GM18909 (cell line): ENCODE data around the gene POLR2L.
A peak's percentile ranks its signal among the peaks of the same experiment; 100 is the strongest.

Experiments used
- ATAC-seq: cut with Tn5 transposase; IDR thresholded peaks from one replicate; pipeline ENCODE4 v1.9.1; 2021; ENCODE audit warnings: mild to moderate bottlenecking; ENCODE audit not compliant: unreplicated experiment, poor library complexity

The POLR2L gene

DNA sequence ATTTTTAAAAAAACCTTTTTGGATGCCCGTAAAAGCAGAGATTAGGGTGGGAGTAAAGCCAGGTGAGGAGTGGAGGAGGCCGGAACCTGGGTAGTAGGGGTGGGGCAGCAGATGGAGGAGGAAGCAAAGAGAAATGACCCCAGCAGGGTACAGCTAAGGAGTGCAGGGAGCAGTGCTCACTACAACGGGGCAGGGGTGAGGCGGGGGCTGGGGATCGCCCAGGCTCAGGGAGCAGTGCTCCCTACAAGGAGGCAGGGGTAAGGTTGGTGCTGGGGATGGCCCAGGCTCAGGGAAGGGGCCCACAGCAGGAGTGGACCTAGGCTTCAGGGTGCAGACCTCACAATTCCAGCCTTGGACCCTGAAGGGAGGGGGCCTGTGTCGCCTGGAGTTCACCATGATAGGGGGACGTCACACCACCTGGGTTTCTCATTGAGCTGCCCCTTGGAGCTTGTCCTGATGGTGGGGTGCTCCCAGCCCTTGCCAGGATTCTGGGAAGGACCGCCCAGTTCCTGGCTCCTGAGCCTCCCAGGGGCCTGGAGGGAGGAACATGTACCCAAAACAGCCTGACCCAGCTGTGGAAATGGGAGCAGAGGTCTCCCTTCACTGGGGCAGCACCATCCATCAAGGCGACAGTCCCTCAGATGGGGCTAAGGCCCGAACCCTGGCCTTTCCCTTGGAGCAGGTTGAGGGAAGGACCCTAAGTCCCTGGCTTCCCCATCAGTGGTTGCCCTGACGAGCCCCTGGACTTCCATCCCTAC is 26.5 kb downstream of the POLR2L start:
- ATAC-seq: no peak

DNA sequence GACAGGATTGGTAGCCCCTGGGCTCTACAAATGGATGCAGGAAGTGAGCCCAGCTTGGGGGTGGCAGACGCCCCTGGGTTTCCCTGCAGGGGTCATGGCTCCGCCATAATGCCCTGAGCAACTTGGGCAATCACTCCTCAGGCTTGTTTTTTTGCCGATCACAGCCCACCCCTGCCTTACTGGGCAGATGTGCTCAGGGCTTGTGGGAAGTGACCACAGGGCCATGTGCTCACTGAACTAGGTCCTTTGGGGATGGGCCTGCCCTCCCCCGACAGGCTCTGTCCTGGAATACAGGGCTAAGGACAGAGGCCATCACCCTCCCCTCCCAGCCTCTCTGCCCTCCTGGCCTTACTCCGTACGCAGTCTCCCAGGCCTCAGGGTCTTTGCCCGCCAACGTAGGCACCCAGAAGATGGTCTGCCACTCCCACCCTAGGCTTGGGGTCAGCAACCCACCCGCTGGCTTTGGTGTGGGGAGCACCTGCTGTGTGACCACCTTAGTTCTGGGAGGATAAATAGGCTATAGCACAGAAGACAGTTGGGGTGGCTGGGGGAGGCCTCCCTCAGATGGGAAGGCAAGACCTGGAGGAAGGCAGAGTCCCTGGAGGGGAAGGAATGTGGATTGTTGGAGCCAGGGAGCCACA is 28.8 kb downstream of the POLR2L start:
- no peak for ATAC-seq

DNA sequence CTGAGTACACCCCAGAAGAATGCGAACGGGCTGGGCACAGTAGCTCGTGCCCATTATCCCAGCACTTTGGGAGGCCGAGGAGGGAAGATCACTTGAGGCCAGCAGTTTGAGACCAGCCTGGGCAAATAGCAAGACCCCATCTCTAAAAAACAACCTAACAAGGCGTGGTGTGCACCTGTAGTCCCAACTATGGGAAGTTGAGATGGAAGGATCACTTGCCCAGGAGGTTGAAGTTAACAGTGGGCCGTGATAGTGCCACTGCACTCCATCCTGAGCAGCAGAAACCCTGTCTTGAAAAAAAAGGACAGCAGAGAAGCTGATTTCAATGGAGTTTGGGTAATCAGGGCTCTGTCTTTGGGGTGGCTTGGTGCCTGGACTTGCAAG is 29.3 kb downstream of the POLR2L start:
- no peak for ATAC-seq

DNA sequence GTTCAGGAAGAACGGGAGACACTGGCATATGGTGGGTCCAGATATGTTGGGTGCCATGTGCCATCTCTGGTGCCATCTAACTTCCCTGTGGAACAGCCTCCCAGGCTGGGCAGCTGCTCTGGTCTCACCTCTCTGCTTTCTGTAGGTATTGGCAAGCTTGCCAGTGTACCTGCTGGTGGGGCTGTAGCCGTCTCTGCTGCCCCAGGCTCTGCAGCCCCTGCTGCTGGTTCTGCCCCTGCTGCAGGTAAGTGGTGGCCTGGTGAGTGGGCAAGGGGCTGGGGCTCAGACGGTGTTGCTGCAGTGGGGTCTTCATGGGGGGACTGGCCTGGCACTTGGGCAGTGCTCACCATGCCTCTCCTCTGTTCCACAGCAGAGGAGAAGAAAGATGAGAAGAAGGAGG is 29.9 kb downstream of the POLR2L start:
- ATAC-seq: no peak

DNA sequence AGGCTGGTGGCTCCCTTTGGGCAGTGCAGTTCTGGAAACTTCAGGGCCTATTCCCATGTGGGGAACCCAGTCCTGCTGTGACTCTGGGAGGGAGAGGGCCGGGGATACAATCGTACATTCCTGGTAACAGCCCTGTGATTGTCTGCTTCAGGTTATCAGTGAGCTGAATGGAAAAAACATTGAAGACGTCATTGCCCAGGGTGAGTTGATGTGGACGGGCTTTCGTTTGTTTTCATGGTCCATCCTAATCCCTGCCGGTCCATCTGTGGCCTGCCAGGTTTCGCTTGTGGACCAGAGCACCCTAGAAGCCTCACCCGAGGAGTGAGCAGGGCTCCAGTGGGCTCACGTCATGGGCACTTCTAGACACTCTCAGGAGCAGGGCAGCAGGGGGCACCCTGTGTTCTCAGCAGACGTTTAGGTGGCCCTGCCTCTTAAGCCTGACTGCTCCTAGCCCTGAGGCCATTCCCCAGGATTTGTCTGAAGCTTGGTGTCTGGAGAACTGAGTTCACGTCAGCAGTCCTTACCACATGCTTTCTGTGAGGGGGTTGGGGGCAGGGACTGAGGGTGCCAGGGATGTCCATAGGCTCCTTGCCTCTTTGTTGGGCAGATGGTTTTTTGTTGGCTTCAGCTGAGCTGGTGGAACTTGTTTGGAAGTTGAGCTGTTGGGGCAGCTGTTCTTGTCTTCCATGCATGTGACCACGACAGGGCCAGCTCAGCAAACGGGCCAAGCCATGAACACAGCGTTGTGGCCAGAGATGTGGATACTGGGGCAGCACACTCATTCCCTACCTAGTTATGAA is 30.7 kb downstream of the POLR2L start:
- no peak for ATAC-seq

DNA sequence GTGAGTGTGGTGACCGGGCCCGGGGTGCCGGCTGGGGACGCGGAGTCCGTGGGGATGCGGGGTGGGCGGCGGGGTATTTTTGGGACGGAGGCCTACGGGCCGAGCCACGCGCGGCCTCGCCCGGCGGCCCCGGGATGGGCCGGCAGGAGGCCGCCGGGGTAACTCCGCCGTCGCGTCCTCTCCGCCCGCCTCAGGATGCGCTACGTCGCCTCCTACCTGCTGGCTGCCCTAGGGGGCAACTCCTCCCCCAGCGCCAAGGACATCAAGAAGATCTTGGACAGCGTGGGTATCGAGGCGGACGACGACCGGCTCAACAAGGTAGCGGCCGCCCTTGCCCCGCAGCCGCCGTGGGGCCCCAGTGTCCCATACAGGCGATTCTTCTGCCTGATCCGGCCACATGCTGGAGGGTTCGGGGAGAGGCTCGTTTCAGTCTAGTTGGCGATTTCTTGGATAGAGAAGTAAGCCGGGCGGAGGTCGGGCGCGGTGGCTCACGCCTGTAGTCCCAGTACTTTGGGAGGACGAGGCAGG is 32.2 kb downstream of the POLR2L start:
- no peak for ATAC-seq

DNA sequence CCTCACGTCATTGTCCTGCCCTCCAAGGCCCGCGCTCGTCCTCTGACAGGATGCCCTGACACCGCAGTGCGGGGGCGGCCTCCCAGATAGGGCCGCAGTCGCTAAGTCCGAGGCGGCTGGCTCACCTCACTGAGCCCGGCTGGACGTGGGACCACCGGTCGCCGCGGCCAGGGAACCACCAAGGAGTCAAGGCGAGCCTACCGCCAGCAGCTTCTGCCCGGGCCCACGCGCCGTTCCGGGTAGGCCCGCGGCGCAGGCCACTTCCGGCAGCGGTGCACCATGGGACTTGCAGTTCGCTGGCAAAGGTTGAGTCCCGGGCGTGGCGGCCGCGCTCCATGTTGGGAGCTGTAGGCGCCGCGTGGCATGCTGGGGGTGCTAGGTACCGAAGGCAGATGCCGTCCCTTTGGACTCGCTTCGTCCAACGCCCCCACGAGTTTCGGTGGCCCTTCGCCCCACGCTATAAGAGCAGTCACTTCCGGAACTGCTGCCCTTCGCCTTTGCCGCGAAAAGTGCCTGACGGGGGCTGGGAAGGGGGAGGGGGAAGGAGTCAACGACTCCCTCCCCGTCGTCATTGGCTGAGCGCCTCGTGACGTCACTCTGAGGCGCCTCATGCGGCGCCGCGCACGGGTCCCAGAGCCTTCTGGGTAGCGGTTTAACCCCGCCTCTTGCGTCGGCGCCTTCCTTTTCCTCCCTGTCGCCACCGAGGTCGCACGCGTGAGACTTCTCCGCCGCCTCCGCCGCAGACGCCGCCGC is 32.9 kb downstream of the POLR2L start, which contains the start of gene RPLP2:
RPLP2 (plus strand) TSS at position 681 of the 753 bp plus-strand sequence. CDS start 268 bp downstream, outside the sequence.
- peak; percentile 73 for ATAC-seq

DNA sequence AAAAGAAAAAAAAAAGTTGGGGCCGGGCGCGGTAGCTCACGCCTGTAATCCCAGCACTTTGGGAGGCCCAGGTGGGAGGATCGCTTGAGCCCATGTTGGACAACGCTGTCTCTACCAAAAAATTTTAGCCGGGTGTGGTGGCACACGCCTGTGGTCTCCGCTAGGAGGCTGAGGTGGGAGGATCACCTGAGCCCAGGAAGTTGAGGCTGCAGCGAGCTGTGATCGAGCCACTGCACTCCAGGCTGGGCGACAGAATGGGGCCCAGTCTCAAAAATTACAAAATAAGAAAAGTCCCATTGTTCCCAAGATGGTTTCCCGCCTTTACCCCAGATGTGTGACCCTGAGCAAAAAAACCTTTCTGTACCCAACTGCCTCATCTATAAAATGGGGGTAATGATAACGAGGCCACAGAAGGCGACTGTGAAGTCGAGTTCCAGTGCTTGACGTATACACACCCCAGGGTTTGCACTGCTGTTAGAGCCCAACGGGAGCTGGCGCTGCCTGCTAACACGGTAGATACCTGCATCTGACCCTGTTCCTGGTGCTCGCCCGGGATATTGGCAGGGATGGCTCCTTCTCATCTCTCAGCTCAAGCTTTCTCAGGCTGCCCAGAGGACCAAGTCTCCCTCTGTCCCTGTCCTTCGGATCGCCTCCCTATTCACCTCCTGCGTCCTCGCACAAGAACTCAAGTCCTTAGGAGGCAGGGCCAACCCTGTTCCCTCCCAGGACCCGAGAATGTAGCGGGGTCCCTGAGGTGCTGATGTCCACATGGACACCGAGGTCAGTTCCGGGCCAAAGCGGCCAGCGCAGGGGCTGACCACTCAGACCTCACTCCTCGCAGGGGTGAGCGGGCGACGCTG is 33.7 kb downstream of the POLR2L start:
- no peak for ATAC-seq

DNA sequence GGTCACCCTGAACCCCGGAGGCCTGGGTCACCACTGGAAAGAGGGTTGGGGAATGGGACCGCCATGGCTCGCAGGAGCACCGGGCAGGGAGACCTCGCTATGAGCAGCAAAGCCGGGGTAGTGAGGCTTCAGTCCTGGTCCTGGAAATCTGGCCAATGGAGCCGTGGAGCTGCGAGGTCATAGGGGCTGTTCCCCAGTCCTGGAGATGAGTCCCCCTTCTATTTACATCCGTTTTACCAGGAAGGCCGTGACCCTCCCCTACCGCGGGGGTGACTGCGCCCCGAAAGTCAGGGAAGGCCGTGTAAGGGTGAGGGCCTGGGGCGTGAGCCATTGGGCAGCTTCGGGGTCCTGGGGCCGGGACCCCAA is 37.7 kb downstream of the POLR2L start:
- ATAC-seq: no peak

DNA sequence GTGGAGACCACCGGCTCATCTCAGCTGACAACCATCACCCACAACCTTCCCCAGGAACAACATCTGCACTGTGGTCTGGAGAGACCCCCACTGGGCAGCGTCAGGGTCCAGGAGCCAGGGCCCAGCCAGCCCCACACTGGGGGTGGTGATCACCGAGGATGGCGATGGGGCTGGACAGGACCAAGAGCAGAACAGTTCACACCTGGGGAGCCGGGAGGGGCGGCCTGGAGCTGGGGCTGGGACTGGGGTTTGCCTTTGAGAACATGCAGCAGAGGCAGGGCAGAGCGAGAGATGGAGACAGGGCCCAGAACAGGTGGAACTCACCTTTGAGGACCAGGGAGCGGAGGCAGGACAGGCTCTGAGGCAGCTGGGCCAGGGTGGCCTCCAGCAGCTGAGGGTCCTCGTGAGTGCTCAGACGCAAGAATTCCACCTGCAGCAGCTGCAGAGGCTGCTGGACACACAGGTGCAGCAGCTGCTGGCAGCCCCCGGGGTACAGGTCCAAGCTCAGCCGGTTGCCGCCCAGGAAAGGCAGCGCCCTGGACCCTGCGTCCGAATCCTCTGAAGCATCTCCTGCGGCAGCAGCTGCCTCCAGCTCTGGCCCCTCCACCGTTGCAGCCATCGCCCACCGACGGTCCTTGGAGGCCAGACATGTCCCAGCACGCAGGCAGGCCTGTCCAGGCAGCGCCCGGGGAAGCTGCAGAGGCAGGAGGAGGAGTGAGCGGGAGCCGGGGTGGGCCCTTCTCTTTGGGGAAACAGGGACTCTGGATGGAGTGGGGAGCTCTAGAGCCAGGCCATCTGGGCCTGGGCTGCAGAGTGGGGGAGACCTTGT is 38.3 kb downstream of the POLR2L start:
- no peak for ATAC-seq

DNA sequence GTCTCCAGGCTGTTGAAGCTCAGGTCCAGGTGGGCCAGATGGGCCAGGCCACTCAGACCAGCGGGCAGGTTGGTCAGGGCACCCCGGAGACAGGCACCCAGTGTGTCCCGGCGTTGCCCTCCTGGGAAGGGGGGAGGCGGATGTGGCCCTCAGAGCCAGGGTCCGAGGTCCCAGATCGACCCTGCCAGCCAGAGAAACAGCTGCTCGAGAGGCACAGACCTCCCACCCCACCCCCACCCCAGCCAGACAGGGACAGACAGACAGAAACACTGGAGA is 38.9 kb downstream of the POLR2L start:
- ATAC-seq: no peak

DNA sequence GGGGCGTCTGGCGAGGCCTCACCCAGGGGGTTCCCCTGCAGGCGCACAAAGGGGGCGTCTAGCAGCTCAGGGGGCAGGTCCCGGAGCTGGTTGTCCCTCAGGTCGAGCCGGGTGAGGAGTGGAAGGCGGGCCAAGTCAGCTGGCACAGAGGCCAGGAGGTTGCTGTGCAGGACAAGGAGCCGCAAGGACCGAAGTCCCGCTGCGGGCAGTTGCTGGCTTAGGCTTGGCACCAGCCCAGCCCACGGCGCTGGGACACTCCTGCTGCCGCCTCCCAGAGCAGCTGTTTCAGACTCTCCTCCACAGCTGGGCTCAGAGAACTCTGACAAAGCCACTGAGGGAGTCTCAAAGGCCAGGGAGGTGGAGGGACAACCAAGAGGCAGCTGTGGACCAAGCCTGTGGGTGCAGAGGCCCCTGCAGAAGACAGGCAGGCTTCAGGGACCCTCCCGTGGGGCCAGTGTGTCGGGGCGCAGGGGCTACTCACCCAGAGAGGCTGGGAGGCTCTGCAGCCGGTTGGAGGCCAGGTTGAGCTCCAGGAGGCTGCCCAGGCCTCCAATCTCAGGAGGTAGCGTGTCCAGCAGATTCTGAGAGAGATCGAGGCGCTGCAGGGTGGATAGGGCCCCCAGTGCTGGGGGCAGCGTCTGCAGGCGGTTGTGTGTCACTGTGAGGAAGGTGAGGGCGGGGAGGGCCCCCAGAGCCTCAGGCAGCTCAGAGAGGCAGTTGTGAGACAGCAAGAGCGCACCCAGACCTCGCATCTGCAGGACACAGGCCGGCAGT is 39.4 kb downstream of the POLR2L start:
- no peak for ATAC-seq

DNA sequence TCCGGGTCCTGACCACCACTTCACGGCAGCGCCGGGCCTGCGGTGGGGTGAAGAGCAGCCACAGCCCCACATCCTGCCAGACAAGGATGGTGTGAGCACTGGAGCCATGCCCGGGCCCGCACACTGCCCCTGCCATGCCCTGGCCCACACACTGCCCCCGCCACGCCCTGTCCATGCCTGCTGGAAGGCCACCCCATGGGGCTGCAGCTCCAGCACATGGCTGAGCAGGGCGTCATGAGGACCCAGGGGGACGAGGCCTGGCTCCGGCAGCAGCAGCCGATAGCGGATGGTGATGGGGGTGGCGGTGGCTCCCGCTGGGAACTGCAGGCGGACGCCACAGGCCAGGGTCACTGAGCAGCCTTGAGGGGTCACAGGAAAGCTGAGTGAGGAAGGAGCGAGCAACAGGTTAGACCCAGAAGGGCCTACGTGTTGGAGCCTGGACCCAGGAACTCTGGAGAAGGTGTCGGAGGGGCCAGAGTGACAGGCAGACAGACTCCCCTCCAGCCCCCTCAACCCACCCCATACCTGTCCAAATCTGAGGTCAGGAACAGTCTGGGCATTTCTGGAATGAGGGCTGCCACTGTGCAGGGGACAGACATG is 40.2 kb downstream of the POLR2L start:
- ATAC-seq: no peak

DNA sequence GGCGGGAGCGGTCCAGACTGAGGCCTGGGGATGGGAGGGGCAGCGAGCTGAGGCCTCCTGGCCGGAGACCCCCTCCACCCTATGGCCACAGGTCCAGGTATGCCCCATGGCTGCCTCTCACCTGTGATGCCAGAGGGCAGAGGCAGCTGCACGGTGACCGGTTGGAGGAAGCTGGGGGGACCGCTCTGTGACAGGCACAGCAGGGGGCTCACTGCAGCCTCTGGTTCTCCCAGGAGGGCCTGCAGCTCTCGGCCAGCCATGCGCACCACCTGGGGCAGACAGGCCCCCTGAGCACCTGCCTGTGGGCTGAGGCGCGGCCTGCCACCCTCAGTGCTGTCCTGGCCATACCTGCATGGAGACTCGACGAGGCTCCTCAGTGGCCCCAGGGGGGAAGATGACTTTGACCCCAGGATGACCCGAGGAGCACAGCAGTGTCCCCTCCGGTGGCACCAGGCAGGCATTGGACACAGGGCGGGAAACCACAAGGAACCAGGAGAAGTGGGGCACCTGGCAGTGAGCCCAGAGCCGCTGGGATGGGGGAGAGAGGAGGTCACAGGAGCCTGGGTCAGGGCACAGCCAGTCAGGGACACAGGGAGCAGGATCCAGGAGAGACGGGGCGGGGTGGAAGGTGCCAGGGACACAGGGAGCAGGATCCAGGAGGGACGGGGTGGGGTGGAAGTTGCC is 41.1 kb downstream of the POLR2L start:
- no peak for ATAC-seq

DNA sequence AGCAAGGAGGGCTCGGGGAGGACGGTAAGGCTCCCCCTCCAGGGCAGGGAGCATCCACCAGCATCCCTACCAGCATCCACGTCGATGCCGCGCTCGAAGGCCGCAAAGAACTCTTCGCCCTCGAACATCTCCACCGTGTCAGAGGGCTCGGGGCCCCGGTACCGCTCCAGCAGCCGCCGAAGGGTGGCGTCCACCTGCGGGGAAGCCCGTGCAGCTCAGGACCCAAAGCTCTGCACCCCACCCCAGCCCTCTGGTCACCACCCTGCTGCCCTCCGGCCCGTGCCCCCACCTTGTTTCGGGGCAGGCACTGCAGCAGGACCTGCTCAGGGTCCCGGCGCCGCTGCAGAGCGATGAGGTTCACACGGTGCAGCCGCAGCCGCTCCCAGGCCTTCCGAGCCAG is 41.9 kb downstream of the POLR2L start:
- no peak for ATAC-seq

DNA sequence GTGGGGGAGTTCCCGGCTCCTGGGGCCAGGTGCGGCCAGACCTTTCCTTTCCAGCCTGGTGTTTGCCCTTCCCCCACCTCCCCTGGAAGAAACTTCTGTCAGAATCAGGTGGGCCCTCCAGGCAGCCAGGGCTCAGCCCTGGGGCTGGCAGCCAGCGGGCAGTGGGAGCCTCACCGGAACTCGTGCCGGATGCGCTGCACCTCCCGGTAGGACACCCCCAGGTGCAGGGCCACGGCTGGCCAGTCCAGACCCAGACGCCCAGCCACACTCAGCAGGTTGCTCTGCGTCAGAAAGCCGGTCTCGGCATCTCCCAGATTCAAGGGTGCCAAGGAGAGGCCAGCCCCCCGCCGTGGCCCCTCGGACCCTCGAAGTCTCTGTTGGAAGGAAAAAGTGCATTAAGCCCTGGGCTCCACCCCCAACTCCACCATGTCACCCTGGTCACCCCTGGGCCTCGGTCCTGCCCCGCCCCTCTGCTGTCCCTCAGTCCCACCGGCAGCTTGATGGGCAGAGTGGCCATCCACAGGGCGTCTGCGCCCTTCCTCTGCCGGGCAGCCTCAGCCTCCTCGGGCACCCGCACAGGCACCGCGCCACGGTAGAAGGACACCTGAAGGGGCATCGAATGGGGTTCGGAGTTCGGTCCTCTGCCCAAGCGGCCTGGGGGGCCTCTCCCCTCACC is 42.5 kb downstream of the POLR2L start:
- no peak for ATAC-seq
